A549 (cell line): ENCODE data around the gene SCARB1. TPM values are rescaled to one million over a fixed set of nuclear protein-coding genes. Genes with fewer than 3 reads are reported as not detected.

Experiments
- ATAC-seq, 2 experiments: fragments of 200-7000 bp in 1 of 2; fragments of >200 bp in 1 of 2; cut with Nextera tagmentation in 1 of 2; cut with Tn5 transposase in 1 of 2; 3 replicates each; pipeline versions ENCODE4 v1.8.0 to v1.9.1; 2018 to 2020; ENCODE audit warnings: mild to moderate bottlenecking in 1 of 2, moderate library complexity in 1 of 2
- CTCF ChIA-PET: fragments of 300-600 bp; sonication (Branson Sonifier 250); formaldehyde crosslinking; extraction: SDS; loops from one replicate; lab custom pipeline; 2021; ENCODE audit warnings: antibody characterized with exemption, inconsistent platforms; lab: Yijun Ruan, JAX
- POLR2A ChIA-PET: fragments of 350-600 bp; formaldehyde crosslinking; extraction: SDS; loops from one replicate; lab custom pipeline; 2021; ENCODE audit warnings: antibody characterized with exemption, inconsistent platforms; lab: Yijun Ruan, JAX
- DNase-seq, 2 experiments: peaks; one replicate each; pipeline versions ENCODE4 v3.0.0 to v3.0.0-alpha.2; 2011 to 2016; ENCODE audit warnings: low read depth in 1 of 2, low spot score in 1 of 2
- FAIRE-seq: peaks from 2 replicates; lab custom pipeline; 2011; peaks lifted over from hg19 to GRCh38; lab: Jason Lieb, UNC
- H3K27ac ChIP-seq, 2 experiments: fragments of >200 bp; sonication (Bioruptor Twin); formaldehyde crosslinking; 3 replicates each; pipeline ENCODE4 v1.5.1; 2016 to 2017
- H3K4me1 ChIP-seq: fragments of >200 bp; sonication (Bioruptor Twin); formaldehyde crosslinking; 3 replicates; pipeline ENCODE4 v1.6.1; 2016
- H3K4me2 ChIP-seq: fragments of >200 bp; sonication (Bioruptor Twin); formaldehyde crosslinking; 3 replicates; pipeline ENCODE4 v1.6.1; 2016
- H3K4me3 ChIP-seq: fragments of >200 bp; sonication (Bioruptor Twin); formaldehyde crosslinking; 3 replicates; pipeline ENCODE4 v1.5.1; 2016
- H3K9me3 ChIP-seq: fragments of >200 bp; sonication (Bioruptor Twin); formaldehyde crosslinking; 3 replicates; pipeline ENCODE4 v1.6.1; 2016
- CBX2 ChIP-seq: fragments of 200-600 bp; sonication (generic); IDR thresholded peaks from 2 replicates; pipeline ENCODE4 v1.6.1; 2016; ENCODE audit warnings: low read depth, mild to moderate bottlenecking, borderline replicate concordance
- CEBPB ChIP-seq, 2 experiments: fragments of >200 bp in 1 of 2; sonication (Bioruptor Twin) in 1 of 2; formaldehyde crosslinking in 1 of 2; IDR thresholded peaks; 2 replicates each; pipeline ENCODE4 v1.6.1; 2012 to 2016
- E2F6 ChIP-seq: IDR thresholded peaks from 2 replicates; pipeline ENCODE4 v1.6.1; 2012; ENCODE audit warnings: low read depth, borderline replicate concordance
- ELK1 ChIP-seq: fragments of 150-350 bp; IDR thresholded peaks from 2 replicates; pipeline ENCODE4 v1.6.1; 2014; ENCODE audit warnings: low read depth, mild to moderate bottlenecking, low read length
- EP300 ChIP-seq, 2 experiments: fragments of >200 bp; sonication (Bioruptor Twin); formaldehyde crosslinking; IDR thresholded peaks; 2 replicates in 1 of 2; 3 replicates in 1 of 2; pipeline ENCODE4 v1.6.1; 2016 to 2017
- ESRRA ChIP-seq: fragments of 150-350 bp; IDR thresholded peaks from 2 replicates; pipeline ENCODE4 v1.6.1; 2014; ENCODE audit warnings: mild to moderate bottlenecking, low read length, borderline replicate concordance
- HDAC2 ChIP-seq: fragments of 200-600 bp; sonication (generic); IDR thresholded peaks from 2 replicates; pipeline ENCODE4 v1.6.1; 2016
- HEYL ChIP-seq: fragments of 250-450 bp; sonication (Bioruptor Pico); IDR thresholded peaks from 2 replicates; pipeline ENCODE4 v1.8.0; 2021; ENCODE audit warnings: mild to moderate bottlenecking, moderate library complexity
- JUNB ChIP-seq: fragments of >200 bp; sonication (Bioruptor Twin); formaldehyde crosslinking; IDR thresholded peaks from 2 replicates; pipeline ENCODE4 v1.6.1; 2016
- MAFK ChIP-seq: fragments of 450-650 bp; IDR thresholded peaks from 2 replicates; pipeline ENCODE4 v1.6.1; 2014; ENCODE audit not compliant: partially characterized antibody
- MAX ChIP-seq: IDR thresholded peaks from 2 replicates; pipeline ENCODE4 v1.6.1; 2012
- NFE2L2 ChIP-seq: fragments of 150-350 bp; conservative IDR thresholded peaks from 2 replicates; pipeline ENCODE4 v1.6.1; 2014; ENCODE audit warnings: low read length
- NR3C1 ChIP-seq: fragments of >200 bp; sonication (Bioruptor Twin); formaldehyde crosslinking; IDR thresholded peaks from 3 replicates; pipeline ENCODE4 v1.6.1; 2017
- POLR2A ChIP-seq: IDR thresholded peaks from 2 replicates; pipeline ENCODE4 v1.6.1; 2012; ENCODE audit warnings: mild to moderate bottlenecking, low read length
- RAD21 ChIP-seq, 2 experiments: fragments of >200 bp in 1 of 2; sonication (Bioruptor Twin) in 1 of 2; formaldehyde crosslinking in 1 of 2; IDR thresholded peaks in 1 of 2; conservative IDR thresholded peaks in 1 of 2; 2 replicates in 1 of 2; 3 replicates in 1 of 2; pipeline ENCODE4 v1.6.1; 2012 to 2018; ENCODE audit warnings: inconsistent platforms in 1 of 2
- RARB ChIP-seq: fragments of 250-450 bp; sonication (Bioruptor Pico); IDR thresholded peaks from 2 replicates; pipeline ENCODE4 v1.8.0; 2021; ENCODE audit warnings: mild to moderate bottlenecking, moderate library complexity
- RNF2 ChIP-seq: fragments of 200-600 bp; sonication (generic); IDR thresholded peaks from 2 replicates; pipeline ENCODE4 v1.6.1; 2016; ENCODE audit warnings: low read depth, mild to moderate bottlenecking, antibody characterized with exemption, moderate library complexity, borderline replicate concordance
- USF2 ChIP-seq: fragments of 450-650 bp; IDR thresholded peaks from 2 replicates; pipeline ENCODE4 v1.6.1; 2014; ENCODE audit warnings: antibody characterized with exemption
- ZSCAN20 ChIP-seq: fragments of 250-450 bp; sonication (Bioruptor Pico); IDR thresholded peaks from 2 replicates; pipeline ENCODE4 v1.8.0; 2022; ENCODE audit warnings: mild to moderate bottlenecking, moderate library complexity
- WGBS: methylation state at CpG from one replicate; pipeline ENCODE4 v1.1.6; 2017; ENCODE audit errors: missing lambda C conversion rate; 5-methylcytosine and 5-hydroxymethylcytosine counted together
- polyA plus RNA-seq, 4 experiments: library from polyadenylated mRNA; depleted of rRNA in 3 of 4; stranded (reverse); fragments of >200 nt; fragmentation: RNase III in 1 of 4; extraction: RNeasy Plus Mini Kit Qiagen cat#74134 plus additional on column Dnase treatment in 1 of 4; gene quantifications; 2 replicates in 3 of 4; 3 replicates in 1 of 4; pipeline ENCODE4 v1.2.3, GENCODE V29; 2011 to 2017
- TF ChIP-seq, protein P1 (sequence below): fragments of 250-450 bp; sonication (Bioruptor Pico); IDR thresholded peaks from 2 replicates; pipeline ENCODE4 v1.5.0; 2021; ENCODE audit warnings: mild to moderate bottlenecking, moderate library complexity, borderline replicate concordance

SCARB1 gene
- polyA plus RNA-seq, 2 of the 4 experiments (the other 2 are of a cell fraction) = 81.1 to 154 TPM

- no peak overlapping the region for H3K4me3 ChIP-seq
- DNase-seq = no peak
- H3K9me3 ChIP-seq = no peaks in the 10 kb centered on the region
- CTCF ChIA-PET = no interaction called here
- no peak for ATAC-seq
- H3K4me2 ChIP-seq = no peak overlapping the region
- peaks cover 49% of the 10 kb centered on the region for H3K4me1 ChIP-seq
- POLR2A ChIA-PET = no interaction called here
- no peak overlapping the region for H3K27ac ChIP-seq
- WGBS = 79% methylated on average over 16 of the region's 16 CpGs
- no peak for TF ChIP-seq NR3C1
- TF ChIP-seq MAX = no peak
- TF ChIP-seq MAFK = no peak
- no peak for TF ChIP-seq CBX2
- no peak for TF ChIP-seq RAD21 (conservative IDR thresholded peaks at IDR 0.05 in 1 of 2, IDR thresholded peaks at IDR 0.05 in 1 of 2)
- no peak for TF ChIP-seq RARB (CRISPR knock-in tag)
- TF ChIP-seq HDAC2 = no peak
- no peak for TF ChIP-seq RNF2
- TF ChIP-seq EP300 (IDR thresholded peaks at IDR 0.05) = no peak
- no peak for TF ChIP-seq POLR2A
- TF ChIP-seq, protein P1, sequence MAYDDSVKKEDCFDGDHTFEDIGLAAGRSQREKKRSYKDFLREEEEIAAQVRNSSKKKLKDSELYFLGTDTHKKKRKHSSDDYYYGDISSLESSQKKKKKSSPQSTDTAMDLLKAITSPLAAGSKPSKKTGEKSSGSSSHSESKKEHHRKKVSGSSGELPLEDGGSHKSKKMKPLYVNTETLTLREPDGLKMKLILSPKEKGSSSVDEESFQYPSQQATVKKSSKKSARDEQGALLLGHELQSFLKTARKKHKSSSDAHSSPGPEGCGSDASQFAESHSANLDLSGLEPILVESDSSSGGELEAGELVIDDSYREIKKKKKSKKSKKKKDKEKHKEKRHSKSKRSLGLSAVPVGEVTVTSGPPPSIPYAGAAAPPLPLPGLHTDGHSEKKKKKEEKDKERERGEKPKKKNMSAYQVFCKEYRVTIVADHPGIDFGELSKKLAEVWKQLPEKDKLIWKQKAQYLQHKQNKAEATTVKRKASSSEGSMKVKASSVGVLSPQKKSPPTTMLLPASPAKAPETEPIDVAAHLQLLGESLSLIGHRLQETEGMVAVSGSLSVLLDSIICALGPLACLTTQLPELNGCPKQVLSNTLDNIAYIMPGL = no peak
- no peak for TF ChIP-seq CEBPB (IDR thresholded peaks at IDR 0.05)
- TF ChIP-seq JUNB = no peak
- no peak for TF ChIP-seq USF2
- TF ChIP-seq ZSCAN20 (CRISPR knock-in tag) = no peak
- no peak for TF ChIP-seq HEYL (CRISPR knock-in tag)
- no peak for FAIRE-seq
Measured at GRCh38 chr12:124856132-124856841, 7.4 kb downstream of the SCARB1 start.

GRCh38 chr12:124855275-124855957 is 8.2 kb downstream of the SCARB1 start:
- H3K4me2 ChIP-seq = no peak overlapping the region
- DNase-seq = no peak
- 88% methylated on average over 15 of the region's 15 CpGs for WGBS
- TF ChIP-seq ELK1 (no peak), MAFK (no peak), ESRRA (no peak), NFE2L2 (no peak), E2F6 (no peak)
- TF ChIP-seq, all 56 proteins: peak for 0
- Histone ChIP-seq H3K9me3 (no peaks in the 10 kb centered on the region), H3K27ac (peak overlapping the region in 1 of 2 experiments; percentile 63; a peak in 3 of 6 replicates), H3K4me3 (no peak overlapping the region), H3K4me1 (peaks cover 47% of the 10 kb centered on the region)
- ChIA-PET POLR2A (interaction anchor here (1.1 kb wide), 1 partner anchor 27 kb away, joined by 3 read pairs; no protein-coding TSS in a partner anchor), CTCF (interaction anchor here (1.4 to 1.7 kb wide), 3 partner anchors 13 to 85 kb away, joined by 4 to 6 read pairs (median 6); no protein-coding TSS in a partner anchor)
- ATAC-seq (no peak), FAIRE-seq (no peak)
